DND-41 (cell line): ENCODE results near the gene GAPT.

Source experiments
- EZH2 ChIP-seq: IDR thresholded peaks from 3 replicates; pipeline ENCODE4 v1.6.1; 2012; ENCODE audit warnings: borderline replicate concordance, low read depth, mild to moderate bottlenecking, moderate library complexity, low read length, inconsistent platforms; ENCODE audit not compliant: severe bottlenecking
- TF ChIP-seq, protein P1 (sequence below): IDR thresholded peaks from 2 replicates; pipeline ENCODE4 v1.5.1; 2012; ENCODE audit warnings: borderline replicate concordance, low read length, moderate library complexity, mild to moderate bottlenecking; ENCODE audit not compliant: poor library complexity, severe bottlenecking; ENCODE audit errors: extremely low read depth

- TF ChIP-seq, protein P1, sequence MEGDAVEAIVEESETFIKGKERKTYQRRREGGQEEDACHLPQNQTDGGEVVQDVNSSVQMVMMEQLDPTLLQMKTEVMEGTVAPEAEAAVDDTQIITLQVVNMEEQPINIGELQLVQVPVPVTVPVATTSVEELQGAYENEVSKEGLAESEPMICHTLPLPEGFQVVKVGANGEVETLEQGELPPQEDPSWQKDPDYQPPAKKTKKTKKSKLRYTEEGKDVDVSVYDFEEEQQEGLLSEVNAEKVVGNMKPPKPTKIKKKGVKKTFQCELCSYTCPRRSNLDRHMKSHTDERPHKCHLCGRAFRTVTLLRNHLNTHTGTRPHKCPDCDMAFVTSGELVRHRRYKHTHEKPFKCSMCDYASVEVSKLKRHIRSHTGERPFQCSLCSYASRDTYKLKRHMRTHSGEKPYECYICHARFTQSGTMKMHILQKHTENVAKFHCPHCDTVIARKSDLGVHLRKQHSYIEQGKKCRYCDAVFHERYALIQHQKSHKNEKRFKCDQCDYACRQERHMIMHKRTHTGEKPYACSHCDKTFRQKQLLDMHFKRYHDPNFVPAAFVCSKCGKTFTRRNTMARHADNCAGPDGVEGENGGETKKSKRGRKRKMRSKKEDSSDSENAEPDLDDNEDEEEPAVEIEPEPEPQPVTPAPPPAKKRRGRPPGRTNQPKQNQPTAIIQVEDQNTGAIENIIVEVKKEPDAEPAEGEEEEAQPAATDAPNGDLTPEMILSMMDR: no peak
- no peak for TF ChIP-seq EZH2
These were observed 4.9 kb upstream of the GAPT start for GRCh38 chr5:58486290-58486689.
